NCI-H510A (cell line): ENCODE measurements around the gene MTMR10.

Source experiments
- DNase-seq: peaks from one replicate; lab custom pipeline; 2025; lab: John Stamatoyannopoulos, UW

The MTMR10 gene

DNA sequence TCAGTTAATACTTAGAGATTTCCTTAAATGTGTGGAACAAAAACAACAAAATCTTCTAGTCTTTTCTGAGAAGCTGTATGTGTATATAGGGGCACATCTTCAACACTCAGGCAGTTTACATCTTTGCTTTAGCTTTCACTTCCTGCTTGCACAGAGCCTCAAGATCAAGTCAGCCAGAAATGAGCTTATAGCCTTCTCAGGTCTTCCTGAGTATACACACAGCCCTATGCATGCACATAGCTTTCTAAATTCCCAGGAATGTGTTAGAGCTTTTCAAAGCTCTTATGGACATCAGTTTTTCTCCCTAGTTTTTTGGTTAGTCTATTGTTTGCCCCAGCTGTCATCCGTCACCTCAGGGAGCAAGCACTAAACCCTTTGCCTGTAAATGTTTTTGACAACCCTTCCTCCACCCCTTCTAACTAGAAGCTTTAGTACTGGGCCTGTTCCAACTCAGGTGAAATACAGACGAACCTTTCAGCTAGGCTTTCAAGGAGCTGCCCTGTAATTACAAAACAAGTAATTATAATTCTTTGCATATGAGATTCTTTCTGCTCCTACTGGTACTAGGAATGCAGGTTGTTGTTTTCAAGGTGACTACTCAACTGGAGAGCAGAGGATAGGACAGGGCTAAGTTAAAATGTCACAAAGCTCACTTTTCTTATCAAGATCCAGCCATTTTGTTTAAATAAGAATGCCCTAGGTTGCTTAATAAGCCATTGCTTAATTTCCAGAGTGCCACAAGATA is 22.6 kb upstream of the MTMR10 start:
- DNase-seq = no peak

DNA sequence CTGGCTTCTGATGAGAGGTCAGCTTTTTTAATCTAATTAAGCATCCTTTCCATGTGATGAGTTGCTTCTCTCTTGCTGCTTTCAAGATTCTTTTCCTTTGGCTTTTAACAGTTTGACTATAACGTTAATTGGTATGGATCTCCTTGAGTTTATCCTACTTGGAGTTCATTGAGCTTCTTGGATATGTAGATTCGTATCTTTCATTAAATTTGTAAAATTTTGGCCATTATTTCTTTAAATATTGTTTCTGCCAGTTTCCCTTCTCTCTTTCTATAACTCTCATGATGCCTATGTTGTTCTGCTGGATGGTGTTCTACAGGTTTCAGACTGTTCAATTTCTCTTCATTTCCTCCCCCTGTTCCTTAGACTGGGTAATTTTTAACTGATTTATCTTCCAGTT is 21.0 kb upstream of the MTMR10 start:
- DNase-seq = no peak

DNA sequence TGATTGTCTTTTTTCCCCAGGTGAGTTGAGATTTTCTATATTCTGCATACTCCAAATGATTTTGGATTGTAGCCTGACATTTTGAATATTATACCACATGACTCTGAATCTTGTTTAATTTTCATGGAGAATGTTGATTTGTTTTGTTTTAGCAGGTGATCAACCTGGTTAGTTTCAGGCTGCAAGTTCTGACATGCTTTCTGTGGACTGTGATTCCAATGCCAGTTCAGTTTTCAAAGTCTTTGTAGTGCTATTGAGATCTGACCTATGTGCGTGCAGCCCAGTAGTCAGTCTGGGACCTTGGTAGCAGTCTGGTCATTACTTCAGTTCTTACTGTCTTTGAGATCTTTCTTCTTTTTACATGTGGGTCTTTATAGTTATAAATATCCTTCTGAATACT is 18.6 kb upstream of the MTMR10 start:
- DNase-seq = no peak

DNA sequence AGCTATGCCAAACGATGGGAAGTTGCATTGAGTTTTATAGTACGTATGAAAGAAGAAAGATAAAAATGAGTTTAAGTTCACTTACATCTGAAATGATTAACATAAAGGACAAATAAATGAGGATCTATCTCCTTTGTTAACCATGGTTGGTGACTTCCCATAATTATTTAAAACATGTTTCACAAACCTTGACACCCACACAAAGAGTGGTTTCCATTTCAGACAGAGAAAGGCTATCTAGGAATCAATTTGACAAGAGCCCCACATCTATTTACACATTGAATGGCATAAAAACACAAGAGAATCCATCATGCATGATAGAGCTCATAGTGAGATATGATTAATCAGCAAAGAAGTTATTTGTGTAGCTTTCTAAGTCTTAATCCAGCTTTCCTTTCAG is 14.2 kb upstream of the MTMR10 start:
- DNase-seq = no peak

DNA sequence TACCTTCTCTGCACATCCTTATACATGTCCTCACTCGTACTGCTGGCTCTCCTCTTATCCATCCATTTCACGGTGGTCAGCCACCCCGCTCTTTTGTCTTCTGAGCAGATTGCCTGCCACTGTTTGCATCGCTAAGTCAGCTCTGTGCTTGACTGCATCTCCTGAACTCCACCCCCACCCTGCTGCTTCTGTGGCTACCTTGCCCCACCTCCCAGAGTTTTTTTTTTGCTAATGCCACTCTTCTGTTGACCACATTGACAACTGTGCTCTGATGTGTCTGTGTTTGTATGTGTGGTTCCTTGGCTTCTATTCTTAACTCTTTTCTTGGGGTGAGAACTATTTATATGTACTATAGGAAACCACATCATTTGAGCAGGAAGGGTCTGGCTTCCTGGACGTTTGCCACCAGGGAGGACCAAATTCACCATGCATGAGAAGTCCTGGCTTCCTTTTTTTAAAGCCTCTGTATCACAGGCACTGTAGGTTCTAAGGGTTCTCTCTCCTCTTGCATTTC is 12.8 kb upstream of the MTMR10 start:
- DNase-seq = no peak

DNA sequence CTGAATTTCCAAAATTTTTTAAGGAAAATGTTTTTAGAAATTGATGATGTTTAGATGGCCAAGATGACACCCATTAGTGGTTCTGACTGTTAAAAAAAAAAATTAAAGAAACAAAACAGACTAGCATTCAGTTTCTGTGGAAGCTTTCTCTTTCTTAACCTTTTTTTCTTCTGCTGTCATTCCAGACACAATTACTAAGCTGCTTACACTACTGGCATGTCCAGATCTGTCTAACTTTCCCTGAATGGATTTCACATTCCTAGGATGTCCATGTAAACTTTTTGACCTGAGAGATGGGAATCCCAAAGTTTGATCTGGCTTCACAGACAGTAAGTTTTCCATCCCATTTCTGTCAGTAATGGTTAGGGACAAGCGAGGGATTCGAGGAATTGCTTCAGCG is 10.3 kb upstream of the MTMR10 start:
- DNase-seq = no peak

DNA sequence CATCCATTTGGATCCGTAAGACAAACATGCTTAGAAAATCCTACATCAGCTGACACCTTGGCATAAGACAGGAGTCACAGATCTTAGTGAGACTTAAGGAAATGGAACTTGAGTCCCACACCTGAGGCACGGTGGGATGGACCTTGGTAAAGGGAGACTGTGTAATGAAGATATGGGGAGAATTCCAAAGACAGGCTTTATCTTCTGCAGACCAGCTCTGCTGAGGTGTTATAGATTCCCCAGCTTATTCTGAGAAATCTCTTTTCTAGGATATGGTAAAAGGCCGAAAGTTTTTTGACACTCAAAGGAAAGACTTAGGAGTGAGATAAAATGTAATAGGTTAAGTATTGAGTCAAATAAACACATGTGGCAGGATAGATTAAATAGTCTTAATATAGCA is 8.3 kb upstream of the MTMR10 start:
- DNase-seq = no peak

DNA sequence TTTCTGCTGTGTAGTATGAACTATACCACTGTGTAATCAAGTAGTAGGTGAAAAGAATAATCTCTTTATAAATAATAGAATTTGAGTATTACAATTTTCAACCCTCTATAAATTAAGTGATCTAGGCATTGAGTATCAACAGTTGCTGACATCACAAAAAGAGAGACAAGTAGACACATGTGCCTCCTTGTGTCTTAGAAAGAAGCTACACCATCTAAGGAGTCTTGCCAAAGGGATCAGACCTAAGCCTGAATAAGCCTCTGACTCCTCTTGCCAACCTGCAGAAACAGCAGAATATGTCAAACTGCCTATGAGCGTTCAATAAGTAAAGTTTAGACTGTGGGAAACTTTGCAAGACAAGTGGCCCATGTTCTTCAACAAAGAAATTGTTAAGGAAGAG is 5.8 kb upstream of the MTMR10 start:
- no peak for DNase-seq

DNA sequence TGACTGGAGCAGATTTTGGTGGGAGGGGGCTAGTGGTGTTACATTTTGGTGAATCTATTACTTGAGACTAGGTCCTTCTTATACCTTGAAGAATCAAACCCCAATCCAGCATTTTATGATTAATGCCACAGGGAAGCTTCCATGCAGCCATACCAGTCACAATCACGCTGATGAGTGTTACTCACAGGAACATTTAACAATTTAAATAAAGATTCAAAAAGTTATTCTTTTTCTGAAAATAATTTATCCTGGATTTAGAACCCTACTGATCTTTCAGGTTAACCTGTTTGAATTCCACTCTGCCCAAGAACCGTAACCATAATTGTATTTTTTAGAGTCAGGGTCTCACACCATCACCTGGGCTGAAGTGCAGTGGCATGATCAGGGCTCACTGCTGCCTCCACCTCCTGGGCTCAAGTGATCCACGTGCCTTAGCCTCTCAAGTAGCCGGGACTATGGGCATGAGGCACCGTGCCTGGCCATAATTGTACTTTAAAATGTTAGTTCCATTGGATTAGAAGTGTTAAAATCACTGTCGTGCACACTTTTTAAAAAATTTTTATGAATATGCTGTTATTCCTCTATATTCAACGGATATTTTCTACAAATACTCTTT is 929 bp upstream of the MTMR10 start:
- DNase-seq = peak; percentile 16

DNA sequence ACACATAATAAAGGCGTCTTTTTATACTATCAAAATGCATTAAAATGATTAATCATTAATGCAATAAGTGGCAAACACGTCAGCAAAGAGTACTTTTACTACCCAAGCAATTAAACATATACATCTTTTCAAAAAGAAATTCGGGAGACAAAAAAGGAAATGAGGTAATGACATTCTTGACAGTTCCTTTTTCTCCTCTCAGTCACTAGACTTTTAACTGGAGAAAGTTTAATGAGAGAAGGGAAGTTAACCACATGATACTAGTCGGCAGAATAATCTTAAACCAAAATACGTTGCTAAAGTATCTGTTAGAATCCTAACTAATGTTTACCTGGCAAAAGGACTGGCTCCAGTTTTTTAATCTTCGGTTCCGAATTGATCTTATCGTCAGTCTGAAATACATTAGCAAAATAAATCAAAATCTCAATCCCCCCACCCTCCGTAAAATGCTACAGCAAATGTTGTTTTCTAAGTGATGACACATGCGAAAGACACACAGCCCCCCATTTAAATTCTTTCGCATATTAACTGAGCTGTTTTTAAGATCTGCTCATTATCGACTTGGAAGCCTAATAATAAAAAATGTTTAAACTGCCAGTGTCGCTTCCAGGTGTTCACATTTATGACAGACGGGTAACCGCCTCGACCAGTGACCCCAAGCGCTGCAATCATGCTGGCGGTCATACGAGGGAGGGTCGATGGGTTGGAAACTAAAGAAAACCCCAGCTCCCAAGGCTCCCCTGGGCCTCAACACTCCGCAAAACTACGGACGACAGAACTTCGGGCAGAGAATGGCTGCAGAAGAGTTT is 778 bp downstream of the MTMR10 start:
- no peak for DNase-seq

DNA sequence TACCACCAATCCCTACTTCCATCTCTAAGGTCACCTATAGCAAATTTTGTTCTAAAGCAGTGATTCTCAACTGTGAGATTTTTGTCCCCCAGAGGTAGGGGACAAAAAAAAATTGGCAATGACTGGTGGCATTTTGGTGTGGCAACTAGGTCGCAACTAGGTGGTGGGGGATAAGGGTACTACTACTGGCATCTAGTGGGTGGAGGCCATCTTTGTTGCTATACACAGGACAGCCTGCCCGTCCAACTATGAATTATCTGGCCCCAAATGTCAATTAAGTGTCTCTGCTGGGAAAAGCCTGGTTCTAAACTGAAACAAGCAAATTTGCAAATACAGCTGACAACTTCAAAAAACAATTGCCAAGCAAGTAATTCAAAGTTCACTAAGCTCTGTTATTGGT is 1.4 kb downstream of the MTMR10 start:
- no peak for DNase-seq

DNA sequence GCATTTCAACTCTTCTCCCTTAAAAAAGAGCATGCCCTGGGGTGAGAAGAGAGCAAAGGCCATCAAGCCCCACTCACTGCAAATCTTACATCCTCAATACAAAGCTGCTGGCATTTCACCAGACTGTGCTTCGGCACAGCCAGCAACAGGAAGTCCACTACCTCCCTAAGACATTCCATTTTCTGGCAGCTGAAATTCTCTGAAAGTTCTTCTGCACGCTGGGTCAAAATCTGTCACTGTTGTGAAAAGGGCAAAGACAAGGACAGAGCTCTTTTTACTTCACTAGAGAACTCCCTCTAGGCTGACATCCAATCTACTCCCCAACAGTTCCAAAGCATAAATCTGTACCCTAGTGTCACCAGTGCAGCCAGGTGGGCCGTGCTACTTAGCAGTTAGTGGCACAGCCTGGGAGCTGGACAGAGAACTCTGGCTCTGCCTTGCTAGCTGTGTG is 6.3 kb downstream of the MTMR10 start:
- no peak for DNase-seq

DNA sequence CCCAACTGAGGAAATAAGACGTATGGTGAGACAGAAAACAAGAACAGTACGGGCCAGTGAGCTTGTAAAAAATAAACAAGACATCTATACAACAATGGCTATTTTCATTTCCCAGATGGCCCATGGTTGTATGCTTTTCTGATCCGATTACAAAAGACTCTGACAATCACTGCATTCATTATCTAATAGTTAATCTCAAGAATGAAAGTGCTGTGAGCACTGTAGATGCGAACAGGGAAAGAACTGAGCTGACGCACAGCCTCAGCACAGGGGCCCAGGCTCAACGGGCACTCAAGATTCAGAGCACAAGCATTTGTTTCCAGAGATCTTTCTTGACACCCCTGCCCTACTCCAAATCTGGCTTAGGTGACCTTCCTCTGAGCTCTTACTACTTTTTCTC is 6.9 kb downstream of the MTMR10 start:
- DNase-seq = no peak

DNA sequence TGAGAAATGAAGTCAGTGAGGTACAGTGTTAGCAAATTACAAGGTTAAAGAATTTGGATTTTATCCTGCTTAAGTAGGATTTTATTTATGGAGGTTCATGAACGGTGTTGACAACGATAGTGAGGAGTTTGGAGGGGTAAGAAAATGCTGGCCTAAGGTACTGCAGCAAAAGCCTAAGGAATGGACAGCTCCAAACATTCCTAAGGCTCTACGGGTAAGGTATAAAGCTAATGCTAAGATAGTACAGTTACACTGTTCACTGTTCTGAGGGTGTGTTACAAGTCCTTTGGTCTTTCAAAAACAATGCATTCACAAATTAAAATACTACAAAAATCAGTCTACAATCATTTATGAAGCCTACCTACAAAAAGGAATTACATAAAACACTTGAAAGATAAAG is 7.3 kb downstream of the MTMR10 start:
- no peak for DNase-seq

DNA sequence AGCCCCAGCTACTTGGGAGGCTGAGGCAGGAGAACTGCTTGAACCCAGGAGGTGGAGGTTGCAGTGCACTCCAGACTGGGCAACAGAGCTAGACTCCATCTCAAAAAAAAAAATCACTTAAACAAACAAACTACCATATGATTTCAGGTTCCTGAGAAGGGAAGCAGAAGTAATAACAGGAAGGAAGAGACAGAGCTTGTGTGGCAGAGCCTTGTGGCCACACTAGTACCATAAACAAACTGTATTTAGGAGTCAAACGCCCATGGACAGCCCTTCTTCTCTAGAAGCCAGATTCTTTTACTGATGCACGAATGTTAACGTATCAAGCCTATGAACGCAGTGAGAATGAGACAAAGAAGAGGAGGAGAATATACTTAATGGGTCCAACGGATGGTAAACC is 12.0 kb downstream of the MTMR10 start:
- no peak for DNase-seq

DNA sequence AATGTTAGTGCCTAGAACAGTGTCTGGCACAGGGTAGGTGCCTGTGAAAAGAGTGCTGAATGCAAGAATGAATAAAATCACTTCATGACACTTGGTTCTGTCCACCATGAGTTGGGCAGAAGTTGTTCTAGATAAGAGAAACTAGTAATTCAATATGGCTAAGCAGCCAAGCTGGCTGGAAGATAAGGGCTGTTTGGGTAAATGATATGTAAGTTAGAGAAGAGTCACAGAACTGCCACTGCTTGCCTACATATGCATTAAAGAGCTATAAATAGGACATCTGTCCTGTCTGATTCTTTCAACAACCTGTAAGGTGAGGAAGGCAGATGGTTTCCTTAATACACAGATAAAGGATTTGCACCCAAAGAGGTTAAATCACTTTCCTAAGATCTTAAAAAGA is 13.1 kb downstream of the MTMR10 start:
- no peak for DNase-seq

DNA sequence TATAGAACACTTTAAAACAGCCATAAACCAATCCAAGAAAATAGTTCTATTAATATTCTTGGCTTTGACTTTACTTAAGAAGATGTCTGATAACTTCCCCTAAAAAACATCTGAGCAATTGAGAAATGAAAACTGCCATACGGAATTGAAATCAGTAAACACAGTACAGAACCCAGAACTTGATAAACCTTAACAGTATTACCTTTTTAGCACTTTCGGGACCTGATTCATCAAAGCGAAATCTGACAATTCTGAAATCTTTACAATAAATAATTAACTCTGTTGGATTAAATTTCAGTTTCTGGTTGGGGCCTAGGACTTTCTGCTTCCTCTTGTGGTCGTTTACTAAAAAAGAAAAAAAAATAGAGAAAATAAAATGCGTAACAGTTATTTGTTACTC is 17.3 kb downstream of the MTMR10 start:
- DNase-seq = no peak

DNA sequence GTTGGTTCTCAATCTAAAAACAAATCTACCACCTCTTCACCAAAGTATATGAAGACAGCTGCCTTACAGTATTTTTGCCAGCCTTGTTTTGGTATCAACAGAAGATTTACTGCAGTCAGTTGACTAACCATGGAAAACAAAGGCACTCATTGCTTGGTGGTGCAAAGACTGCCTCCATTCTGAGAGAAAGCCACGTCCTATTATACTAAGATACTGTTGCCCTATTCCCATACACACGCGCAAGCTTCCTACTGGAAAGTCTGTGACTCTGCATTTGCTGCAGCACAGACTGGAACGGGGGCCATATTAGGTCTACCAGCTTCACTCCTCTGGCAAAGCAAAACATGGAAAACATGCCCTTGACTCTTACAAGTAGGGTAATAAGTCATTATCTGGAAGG is 18.0 kb downstream of the MTMR10 start:
- no peak for DNase-seq

DNA sequence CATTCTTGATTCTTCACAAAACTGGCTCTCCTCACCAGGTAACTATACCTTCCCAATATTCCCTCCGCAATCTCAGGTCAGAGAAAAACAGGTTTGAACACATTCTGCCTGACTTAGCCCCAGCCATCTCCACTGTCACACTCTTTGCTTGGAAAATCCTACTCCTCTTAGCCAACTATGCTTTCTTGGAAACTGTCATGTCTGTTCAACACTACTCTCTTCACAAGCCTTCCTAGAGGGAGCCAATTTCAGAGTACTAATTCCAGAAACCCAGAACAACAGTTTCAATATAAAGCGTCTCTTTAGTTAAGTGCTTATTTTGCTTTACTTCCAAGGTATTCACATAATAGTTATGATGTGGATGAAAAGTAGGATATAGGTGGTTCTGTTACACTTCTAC is 21.7 kb downstream of the MTMR10 start:
- DNase-seq = no peak

DNA sequence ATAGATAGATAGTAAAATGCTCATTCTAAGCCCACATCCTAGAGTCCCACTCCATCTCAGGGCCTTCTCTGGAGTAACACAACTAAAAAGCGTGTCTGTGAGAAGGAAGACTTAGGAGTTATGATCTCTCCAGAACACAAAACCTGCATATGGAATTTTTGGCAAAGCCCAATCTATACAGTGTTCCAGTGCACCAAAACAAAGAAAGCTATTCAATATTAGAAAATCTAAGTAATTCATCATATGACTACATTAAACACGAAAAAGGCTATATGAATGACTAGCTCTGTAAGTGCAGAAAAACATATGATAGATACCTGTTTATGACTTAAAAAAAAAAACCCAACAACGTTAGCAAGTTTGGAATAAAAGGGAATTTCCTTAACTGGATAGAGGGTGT is 27.7 kb downstream of the MTMR10 start:
- no peak for DNase-seq

DNA sequence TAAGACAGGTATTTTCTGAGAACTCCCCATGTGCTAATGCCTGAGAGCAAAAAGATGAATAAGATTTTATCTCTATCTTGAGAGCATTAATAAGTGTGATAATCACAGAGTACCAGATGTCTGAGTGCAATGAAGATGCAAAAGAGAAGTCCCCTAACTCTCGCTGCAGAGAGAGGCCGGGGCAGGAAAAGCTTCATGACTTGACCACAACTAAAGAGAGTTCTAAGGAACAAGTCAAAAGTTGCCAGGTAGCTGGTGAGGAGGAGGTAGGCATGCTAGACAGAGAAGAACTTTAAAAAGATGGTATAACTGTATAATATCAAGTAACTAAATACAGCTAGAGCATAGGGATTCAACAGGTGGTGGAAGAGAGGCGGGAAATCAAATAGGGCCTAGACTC is 28.8 kb downstream of the MTMR10 start:
- DNase-seq = no peak

DNA sequence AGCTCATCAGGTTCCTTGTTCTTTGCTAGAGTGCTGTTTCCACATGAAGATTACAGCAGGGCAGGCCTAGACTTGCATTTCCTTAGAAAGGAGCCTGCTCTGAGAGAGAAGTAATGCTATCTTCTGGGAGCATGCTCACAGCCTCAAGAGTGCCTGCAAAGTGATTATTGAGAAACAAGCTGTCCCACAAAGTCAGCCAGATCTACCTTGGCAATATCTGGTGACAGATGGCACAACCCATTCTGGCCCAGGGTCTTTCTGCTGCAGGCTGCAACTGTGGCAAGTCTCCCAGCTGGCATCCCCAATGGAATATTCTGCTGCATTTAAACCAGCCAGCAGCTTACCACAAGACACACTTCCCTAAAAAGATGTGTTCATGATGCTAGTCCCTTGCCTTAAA is 29.3 kb downstream of the MTMR10 start:
- no peak for DNase-seq

DNA sequence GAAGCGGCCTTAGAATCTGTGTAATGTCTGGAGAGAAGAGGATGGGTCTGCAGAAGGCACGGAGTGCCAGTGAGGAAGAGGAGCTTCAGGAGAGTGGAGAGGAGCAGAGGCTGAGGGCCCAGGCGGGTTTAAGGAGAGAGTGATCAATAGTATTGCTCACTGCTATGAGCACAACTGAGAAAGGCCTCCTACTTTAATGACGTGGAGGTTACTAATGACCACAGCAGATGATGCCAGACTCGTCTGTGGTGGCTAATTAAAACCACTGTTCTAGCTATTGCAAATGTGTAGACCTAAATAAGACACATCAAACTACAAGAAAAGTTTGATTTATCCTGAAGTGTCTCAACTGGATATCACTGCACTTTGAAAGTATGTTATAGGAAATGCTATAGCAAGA is 33.2 kb downstream of the MTMR10 start:
- no peak for DNase-seq
